IPS DF 6.9 (cell line): ENCODE results near the gene EXOC7.

Experiments used
- DNase-seq: peaks from one replicate; pipeline ENCODE4 v3.0.0-alpha.2; 2013; ENCODE audit warnings: low read depth, low spot score
- H3K27ac ChIP-seq: one replicate; pipeline ENCODE4 v1.5.1; 2013; ENCODE audit warnings: low read length, control low read depth
- H3K27me3 ChIP-seq: 2 replicates; pipeline ENCODE4 v1.6.1; 2013; ENCODE audit warnings: mild to moderate bottlenecking, low read length; ENCODE audit not compliant: control insufficient read depth, insufficient read depth
- H3K36me3 ChIP-seq: 2 replicates; pipeline ENCODE4 v1.6.1; 2013; ENCODE audit warnings: low read length; ENCODE audit not compliant: control insufficient read depth, insufficient read depth
- H3K4me1 ChIP-seq: 2 replicates; pipeline ENCODE4 v1.6.1; 2013; ENCODE audit warnings: low read length; ENCODE audit not compliant: control insufficient read depth, insufficient read depth
- H3K4me3 ChIP-seq: 2 replicates; pipeline ENCODE4 v1.5.1; 2013; ENCODE audit warnings: mild to moderate bottlenecking, low read length
- H3K9me3 ChIP-seq: 2 replicates; pipeline ENCODE4 v1.6.1; 2013; ENCODE audit warnings: low read length, inconsistent platforms; ENCODE audit not compliant: control insufficient read depth, insufficient read depth
- WGBS: extraction: QIAGEN DNeasy Blood & Tissue Kit; methylation state at CpG from one replicate; pipeline ENCODE4 v1.1.7; 2013; ENCODE audit warnings: mixed read lengths, missing lambda C conversion rate; ENCODE audit not compliant: insufficient read length, insufficient coverage; 5-methylcytosine and 5-hydroxymethylcytosine counted together

Gene EXOC7

GRCh38 chr17:76103274-76104139 lies at the start of gene EXOC7:
TSS of gene EXOC7 (minus strand) at chr17:76103787. CDS start at chr17:76103692, 95 bp downstream.
- Histone ChIP-seq H3K27me3 (no peaks in the 10 kb centered on the region), H3K9me3 (no peaks in the 10 kb centered on the region), H3K4me1 (peaks cover 1% of the 10 kb centered on the region; the same call in 1 of the 2 replicates), H3K27ac (no peak within 1 kb of the TSS), H3K36me3 (peaks cover 6% of the 10 kb centered on the region; the same call in 1 of the 2 replicates), H3K4me3 (peak within 1 kb of the TSS; percentile 86)
- DNase-seq = peak; percentile 85
- no CpG with 5 or more reads among the region's 55 CpGs for WGBS

- no peaks in the 10 kb centered on the region for H3K4me1 ChIP-seq
- no peak overlapping the region for H3K27ac ChIP-seq
- no peaks in the 10 kb centered on the region for H3K9me3 ChIP-seq
- no peaks in the 10 kb centered on the region for H3K36me3 ChIP-seq
- DNase-seq = no peak
- H3K27me3 ChIP-seq = no peaks in the 10 kb centered on the region
- no CpG with 5 or more reads among the region's 9 CpGs for WGBS
- H3K4me3 ChIP-seq = no peak overlapping the region
These were observed 49.6 kb upstream of the EXOC7 start for GRCh38 chr17:76153202-76153601.

- H3K4me3 ChIP-seq = no peak overlapping the region
These were observed 49.0 kb upstream of the EXOC7 start for GRCh38 chr17:76152591-76152990.

GRCh38 chr17:76151896-76152454 lies 48.4 kb upstream of the EXOC7 start:
- no peaks in the 10 kb centered on the region for H3K4me1 ChIP-seq
- no peak overlapping the region for H3K27ac ChIP-seq
- WGBS = no CpG with 5 or more reads among the region's 8 CpGs
- no peaks in the 10 kb centered on the region for H3K36me3 ChIP-seq
- no peaks in the 10 kb centered on the region for H3K9me3 ChIP-seq
- no peaks in the 10 kb centered on the region for H3K27me3 ChIP-seq
- no peak for DNase-seq
- H3K4me3 ChIP-seq = no peak overlapping the region

More at GRCh38 chr17:76152591-76152990, 49.0 kb upstream of the EXOC7 start:
- H3K36me3 ChIP-seq = no peaks in the 10 kb centered on the region
- no peaks in the 10 kb centered on the region for H3K27me3 ChIP-seq
- no peaks in the 10 kb centered on the region for H3K9me3 ChIP-seq
- DNase-seq = no peak
- WGBS = no CpG with 5 or more reads among the region's 7 CpGs
- no peaks in the 10 kb centered on the region for H3K4me1 ChIP-seq
- H3K27ac ChIP-seq = no peak overlapping the region

- Histone ChIP-seq H3K9me3 (no peaks in the 10 kb centered on the region), H3K4me1 (no peaks in the 10 kb centered on the region; the same call in 1 of the 2 replicates), H3K36me3 (no peaks in the 10 kb centered on the region), H3K27me3 (no peaks in the 10 kb centered on the region), H3K27ac (no peak overlapping the region), H3K4me3 (no peak overlapping the region)
- WGBS = no CpG with 5 or more reads among the region's 23 CpGs
- no peak for DNase-seq
These were observed 47.4 kb upstream of the EXOC7 start for GRCh38 chr17:76150712-76151622.

GRCh38 chr17:76149214-76149613 lies 45.6 kb upstream of the EXOC7 start:
- H3K36me3 ChIP-seq = no peaks in the 10 kb centered on the region
- DNase-seq = no peak
- H3K9me3 ChIP-seq = no peaks in the 10 kb centered on the region
- H3K27ac ChIP-seq = no peak overlapping the region
- no CpG with 5 or more reads among the region's 10 CpGs for WGBS
- peaks cover 3% of the 10 kb centered on the region; the same call in 1 of the 2 replicates for H3K4me1 ChIP-seq
- H3K4me3 ChIP-seq = no peak overlapping the region
- H3K27me3 ChIP-seq = no peaks in the 10 kb centered on the region

- no CpG with 5 or more reads among the region's 1 CpG for WGBS
- Histone ChIP-seq H3K4me3 (no peak overlapping the region), H3K9me3 (no peaks in the 10 kb centered on the region), H3K36me3 (no peaks in the 10 kb centered on the region), H3K27me3 (no peaks in the 10 kb centered on the region), H3K27ac (no peak overlapping the region), H3K4me1 (peaks cover 6% of the 10 kb centered on the region)
- DNase-seq = no peak
These were observed 44.4 kb upstream of the EXOC7 start for GRCh38 chr17:76148015-76148326.

- no peak overlapping the region for H3K27ac ChIP-seq
- H3K4me3 ChIP-seq = no peak overlapping the region
- H3K27me3 ChIP-seq = no peaks in the 10 kb centered on the region; the same call in 1 of the 2 replicates
- H3K36me3 ChIP-seq = no peaks in the 10 kb centered on the region
- H3K4me1 ChIP-seq = peaks cover 10% of the 10 kb centered on the region
- WGBS = no CpG with 5 or more reads among the region's 13 CpGs
- DNase-seq = no peak
- H3K9me3 ChIP-seq = no peaks in the 10 kb centered on the region
These were observed 43.8 kb upstream of the EXOC7 start for GRCh38 chr17:76147211-76148014.

- WGBS = no CpG with 5 or more reads among the region's 22 CpGs
- H3K27ac ChIP-seq = no peak overlapping the region
- H3K4me1 ChIP-seq = peaks cover 11% of the 10 kb centered on the region
- H3K9me3 ChIP-seq = no peaks in the 10 kb centered on the region
- H3K27me3 ChIP-seq = peaks cover 5% of the 10 kb centered on the region; the same call in 1 of the 2 replicates
- DNase-seq = no peak
- H3K4me3 ChIP-seq = no peak overlapping the region
- H3K36me3 ChIP-seq = no peaks in the 10 kb centered on the region
These were observed 42.7 kb upstream of the EXOC7 start for GRCh38 chr17:76146053-76146851.
